Measurements from ENCODE around the gene IFIT1B.

DNA sequence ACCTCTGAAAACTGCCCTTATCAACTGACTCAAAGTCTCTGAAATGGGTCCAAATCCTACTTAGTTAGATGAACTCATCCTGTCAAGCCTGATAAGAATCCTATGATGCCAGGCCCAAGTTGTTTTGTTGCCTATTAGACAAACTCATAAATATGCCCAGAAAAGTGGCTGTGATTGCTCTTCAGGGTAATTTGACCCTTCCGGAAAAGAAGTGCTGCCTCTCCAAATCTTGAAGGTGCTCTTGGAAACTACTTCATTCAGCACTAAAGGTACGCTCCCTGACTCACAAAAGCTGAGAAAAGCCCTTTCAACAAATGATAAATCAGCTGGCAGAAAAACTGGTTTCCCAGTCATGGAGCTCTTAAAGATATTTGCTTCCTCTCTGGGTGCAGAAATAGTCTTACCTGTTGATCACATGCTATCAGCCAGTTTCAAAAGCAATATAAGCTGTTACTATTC lies 43.2 kb downstream of the IFIT1B start:
- TF ChIP-seq GABPB1 (CRISPR knock-in tag; IDR thresholded peaks at IDR 0.05): no peak
- TF ChIP-seq ZNF121 (CRISPR knock-in tag; IDR thresholded peaks at IDR 0.05): no peak
- TF ChIP-seq NR3C1 (CRISPR knock-in tag; conservative IDR thresholded peaks at IDR 0.05; ENCODE audit: low read depth): no peak
- TF ChIP-seq NFYB (CRISPR knock-in tag; conservative IDR thresholded peaks at IDR 0.05; ENCODE audit: low read depth): no peak
- no peak for TF ChIP-seq JUN (CRISPR knock-in tag; IDR thresholded peaks at IDR 0.05)
- TF ChIP-seq, protein P1, sequence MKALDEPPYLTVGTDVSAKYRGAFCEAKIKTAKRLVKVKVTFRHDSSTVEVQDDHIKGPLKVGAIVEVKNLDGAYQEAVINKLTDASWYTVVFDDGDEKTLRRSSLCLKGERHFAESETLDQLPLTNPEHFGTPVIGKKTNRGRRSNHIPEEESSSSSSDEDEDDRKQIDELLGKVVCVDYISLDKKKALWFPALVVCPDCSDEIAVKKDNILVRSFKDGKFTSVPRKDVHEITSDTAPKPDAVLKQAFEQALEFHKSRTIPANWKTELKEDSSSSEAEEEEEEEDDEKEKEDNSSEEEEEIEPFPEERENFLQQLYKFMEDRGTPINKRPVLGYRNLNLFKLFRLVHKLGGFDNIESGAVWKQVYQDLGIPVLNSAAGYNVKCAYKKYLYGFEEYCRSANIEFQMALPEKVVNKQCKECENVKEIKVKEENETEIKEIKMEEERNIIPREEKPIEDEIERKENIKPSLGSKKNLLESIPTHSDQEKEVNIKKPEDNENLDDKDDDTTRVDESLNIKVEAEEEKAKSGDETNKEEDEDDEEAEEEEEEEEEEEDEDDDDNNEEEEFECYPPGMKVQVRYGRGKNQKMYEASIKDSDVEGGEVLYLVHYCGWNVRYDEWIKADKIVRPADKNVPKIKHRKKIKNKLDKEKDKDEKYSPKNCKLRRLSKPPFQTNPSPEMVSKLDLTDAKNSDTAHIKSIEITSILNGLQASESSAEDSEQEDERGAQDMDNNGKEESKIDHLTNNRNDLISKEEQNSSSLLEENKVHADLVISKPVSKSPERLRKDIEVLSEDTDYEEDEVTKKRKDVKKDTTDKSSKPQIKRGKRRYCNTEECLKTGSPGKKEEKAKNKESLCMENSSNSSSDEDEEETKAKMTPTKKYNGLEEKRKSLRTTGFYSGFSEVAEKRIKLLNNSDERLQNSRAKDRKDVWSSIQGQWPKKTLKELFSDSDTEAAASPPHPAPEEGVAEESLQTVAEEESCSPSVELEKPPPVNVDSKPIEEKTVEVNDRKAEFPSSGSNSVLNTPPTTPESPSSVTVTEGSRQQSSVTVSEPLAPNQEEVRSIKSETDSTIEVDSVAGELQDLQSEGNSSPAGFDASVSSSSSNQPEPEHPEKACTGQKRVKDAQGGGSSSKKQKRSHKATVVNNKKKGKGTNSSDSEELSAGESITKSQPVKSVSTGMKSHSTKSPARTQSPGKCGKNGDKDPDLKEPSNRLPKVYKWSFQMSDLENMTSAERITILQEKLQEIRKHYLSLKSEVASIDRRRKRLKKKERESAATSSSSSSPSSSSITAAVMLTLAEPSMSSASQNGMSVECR (CRISPR knock-in tag; IDR thresholded peaks at IDR 0.05; ENCODE audit: borderline replicate concordance): no peak

Data from WTC11 (cell line).